GM19240 (cell line): Measurements from ENCODE around the gene STK17A.

Source experiments
- DNase-seq: peaks from one replicate; pipeline ENCODE4 v3.0.0; 2011; ENCODE audit warnings: low spot score; ENCODE audit not compliant: insufficient read length

STK17A gene

GRCh38 chr7:43632746-43633145 lies 49.8 kb downstream of the STK17A start:
- no peak for DNase-seq

DNA sequence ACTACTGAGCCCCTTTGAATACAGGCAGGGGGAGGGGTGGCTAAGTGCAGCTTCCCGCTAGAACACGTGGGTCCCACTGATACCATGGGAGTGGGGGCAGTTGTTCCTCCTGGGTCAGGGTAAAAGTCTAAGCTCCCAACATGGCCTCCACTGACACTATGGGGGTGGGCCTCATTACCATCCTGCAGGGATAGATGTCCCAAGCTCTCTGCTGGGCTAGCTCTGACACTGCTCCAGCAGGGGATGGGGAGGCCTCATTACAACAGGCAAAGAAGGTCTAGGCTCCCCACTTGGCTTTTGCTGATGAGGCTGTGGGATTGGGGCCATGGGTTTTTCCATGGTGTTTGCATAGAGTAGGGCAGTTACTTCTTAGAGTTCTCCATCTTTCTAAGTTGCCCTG lies 51.5 kb downstream of the STK17A start:
- DNase-seq: no peak

DNA sequence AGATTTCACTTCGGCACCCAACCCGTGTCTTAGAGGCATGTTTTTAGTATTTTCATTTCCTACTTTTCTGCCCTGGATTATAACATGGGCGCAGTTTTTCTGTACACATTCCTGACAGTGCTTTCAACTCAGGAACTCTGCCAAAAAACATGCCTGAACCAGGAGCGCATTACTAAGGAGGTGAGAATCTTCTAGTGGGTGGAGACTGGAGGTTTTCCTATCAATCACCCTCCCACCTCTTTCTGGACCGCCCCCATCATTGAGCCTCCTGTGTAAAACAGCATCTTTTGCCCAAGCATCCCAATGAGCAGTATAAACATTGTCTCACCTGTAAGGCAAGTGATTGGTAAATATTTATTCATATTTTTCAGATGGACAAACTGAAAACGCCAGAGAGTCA lies 53.2 kb downstream of the STK17A start:
- DNase-seq: no peak

- no peak for DNase-seq
These were observed 54.4 kb downstream of the STK17A start for GRCh38 chr7:43637114-43637806.

DNA sequence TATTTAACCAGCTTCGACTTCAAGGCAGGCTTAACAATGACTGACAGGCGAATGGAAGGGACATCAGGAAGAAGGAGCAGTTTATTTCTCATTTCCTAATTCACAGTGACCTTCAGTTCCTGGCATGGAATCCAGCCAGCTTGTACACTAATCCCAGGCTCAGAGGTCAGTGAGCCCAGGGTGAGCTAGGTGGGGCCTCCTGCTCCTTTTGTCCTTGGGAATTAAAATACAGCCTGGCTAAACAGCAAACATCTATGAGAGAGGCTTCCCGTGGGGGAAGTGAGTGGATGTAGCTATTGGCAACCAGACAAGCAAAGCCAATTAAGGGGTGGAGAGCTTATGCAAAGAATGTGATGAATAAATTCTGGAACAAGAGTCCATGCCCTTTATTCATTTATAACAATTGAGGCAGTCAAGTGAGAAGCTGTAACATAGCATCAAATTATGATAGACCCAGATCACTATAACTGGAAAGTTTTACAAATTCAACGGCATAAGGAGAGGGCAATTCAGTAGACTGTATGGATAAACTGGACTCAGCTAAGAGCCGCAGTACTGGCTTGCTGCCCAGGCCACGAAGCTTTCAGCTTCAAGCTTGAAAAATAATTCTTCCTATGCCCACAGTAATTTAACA lies 57.1 kb downstream of the STK17A start:
- no peak for DNase-seq

DNA sequence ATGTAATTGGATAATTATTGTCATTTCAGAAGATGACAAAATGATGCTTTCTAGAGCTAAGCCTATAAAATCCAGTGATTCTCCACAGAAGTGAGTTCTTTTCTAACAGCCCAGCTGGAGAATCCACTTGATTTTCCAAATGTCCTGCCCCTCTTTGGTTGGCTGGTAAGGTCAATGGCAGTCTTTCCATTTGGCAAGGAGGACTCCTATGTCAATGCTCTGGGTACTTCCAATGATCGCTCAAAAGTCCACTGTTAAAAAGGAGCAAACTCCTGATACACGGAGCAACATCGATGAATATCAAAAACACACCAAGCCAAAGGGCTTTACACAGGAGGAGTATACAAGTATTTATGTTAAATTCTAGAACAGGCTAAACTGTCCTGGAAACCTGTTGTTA lies 57.8 kb downstream of the STK17A start:
- no peak for DNase-seq

GRCh38 chr7:43642897-43643630 lies 60.2 kb downstream of the STK17A start:
- DNase-seq: no peak

- DNase-seq: no peak
These were observed 60.9 kb downstream of the STK17A start for GRCh38 chr7:43643846-43644245.

DNA sequence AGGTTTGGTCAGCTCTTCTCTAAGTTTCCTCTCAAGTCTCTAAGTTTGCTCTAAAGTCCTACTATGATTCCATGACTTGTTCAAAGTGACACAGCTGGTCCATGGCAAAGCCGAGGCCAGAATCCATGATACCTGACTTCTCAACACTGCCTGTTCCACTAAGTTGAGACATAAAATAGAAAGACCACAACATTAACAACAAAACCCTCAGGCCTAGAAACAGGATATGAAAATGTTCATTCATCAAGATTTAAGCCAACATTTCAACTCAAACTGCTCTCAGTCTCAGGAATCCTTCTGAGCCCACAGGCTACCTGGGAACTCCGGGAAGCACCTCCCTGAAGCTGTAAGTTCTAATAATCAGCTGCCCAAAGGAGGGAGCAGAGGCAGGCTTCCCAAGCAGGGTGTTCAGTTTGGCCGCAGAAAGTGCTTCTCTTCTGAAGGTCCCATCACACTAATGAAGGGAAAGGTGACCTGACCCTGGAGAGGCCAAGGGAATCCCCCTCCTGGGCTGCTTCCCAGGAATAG lies 62.9 kb downstream of the STK17A start:
- DNase-seq: no peak

DNA sequence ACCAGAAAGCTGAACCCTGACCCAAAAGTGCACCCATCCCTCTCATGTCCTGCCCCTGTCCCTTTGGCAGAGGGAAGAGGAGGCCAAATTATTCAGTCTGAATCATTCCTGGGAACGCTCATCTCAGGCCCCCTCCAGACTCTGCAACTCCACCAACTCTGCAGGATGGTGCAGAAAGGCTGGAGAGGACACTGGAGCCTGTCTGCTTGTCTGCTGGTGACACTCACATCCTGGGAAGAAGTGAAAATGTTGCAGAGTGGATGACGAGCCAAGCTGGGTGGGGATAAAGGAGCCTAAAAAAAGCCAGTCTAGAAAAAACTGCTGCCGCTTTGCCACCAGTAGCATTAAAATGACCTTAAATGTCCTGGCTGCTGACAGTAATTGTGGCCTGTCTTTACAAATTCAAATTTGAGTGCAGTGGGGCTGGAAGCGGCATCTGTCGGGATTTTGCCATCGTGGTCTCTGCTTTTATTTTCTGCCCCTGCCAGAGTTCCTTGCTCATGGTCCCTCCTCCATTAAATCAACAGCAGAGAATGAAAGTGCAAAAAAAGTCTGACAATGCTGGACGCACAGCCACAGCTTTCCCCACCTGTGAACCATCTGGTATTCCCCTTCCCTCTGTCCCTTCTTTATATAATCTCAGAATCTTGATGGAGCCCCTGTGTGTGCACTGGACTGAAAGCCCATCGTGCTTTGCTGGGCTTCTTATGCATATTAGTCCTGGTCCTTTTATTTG lies 63.9 kb downstream of the STK17A start:
- DNase-seq: no peak

- no peak for DNase-seq
These were observed 64.4 kb downstream of the STK17A start for GRCh38 chr7:43647339-43647672.

DNA sequence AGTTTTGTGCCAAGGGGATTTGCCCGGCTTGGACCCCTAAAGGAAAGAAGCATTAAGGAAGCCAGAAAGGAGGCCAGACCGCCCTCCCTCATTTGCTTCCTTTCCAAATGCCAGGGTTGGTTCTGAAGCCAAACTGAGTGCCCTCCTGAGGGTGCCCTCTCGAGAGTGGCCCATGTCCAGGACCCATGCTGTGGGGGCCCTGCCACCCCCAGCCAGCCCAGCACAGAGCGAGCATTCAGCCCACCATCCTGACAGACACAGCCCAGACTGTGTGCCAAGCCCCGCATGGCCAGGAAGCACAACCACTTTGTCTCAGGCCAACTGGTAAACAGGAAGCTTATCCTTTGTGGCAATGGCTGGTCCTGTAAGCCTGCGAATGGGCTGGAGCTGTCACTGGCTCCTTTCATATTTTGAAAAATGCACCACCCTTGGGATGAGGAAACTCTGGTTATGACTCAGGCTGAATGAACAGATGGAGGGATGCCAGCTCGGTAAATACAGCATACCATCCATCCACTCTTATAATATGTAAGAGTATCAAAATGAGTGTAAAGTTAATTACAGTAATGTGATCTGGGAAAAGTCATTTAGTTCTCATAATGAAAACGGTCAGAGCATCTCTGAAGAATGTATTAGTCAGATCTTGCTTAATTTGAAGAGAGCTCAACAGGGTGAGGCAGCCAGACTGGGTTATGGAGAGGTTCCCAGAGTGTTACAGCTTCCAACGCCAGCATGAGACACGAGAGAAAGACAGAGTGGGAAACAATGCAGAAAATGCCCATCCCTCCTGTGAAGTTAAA lies 65.0 kb downstream of the STK17A start:
- DNase-seq: no peak

- DNase-seq: peak; percentile 52
These were observed 65.8 kb downstream of the STK17A start for GRCh38 chr7:43648473-43649406.

GRCh38 chr7:43649755-43650274 lies 66.9 kb downstream of the STK17A start:
- peak; percentile 47 for DNase-seq

DNA sequence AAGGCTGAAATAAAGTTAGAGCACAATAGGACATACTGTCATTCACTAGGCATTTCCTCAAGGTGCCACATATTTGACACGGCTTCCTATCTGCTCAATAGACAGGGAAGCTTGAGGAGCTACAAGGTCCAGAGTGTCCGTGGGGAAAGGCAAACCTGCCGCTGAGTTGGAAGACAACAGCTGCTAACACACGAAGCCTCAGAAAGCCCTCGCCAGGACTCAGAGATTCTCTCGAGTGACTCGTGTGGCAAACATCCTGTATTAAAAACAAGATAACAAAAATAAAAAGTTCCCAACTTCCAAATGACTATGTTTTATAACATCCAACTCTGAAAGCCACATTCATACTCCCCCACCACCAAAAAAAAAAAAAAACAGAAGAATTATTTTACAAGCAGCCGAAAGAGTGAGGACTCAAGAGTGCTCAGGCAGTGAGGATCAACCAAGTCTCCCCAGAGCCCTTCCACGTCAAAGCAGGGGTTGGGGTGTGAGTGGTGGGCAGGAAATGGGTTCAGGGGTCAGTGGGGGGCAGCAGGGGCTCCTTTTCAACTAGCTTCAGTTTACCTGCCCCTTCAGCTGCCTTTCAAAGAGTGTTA lies 67.6 kb downstream of the STK17A start:
- DNase-seq: no peak

- no peak for DNase-seq
These were observed 69.5 kb downstream of the STK17A start for GRCh38 chr7:43652364-43652763.

- DNase-seq: no peak
These were observed 70.6 kb downstream of the STK17A start for GRCh38 chr7:43653466-43653865.

GRCh38 chr7:43653891-43654504 lies 71.1 kb downstream of the STK17A start:
- no peak for DNase-seq

DNA sequence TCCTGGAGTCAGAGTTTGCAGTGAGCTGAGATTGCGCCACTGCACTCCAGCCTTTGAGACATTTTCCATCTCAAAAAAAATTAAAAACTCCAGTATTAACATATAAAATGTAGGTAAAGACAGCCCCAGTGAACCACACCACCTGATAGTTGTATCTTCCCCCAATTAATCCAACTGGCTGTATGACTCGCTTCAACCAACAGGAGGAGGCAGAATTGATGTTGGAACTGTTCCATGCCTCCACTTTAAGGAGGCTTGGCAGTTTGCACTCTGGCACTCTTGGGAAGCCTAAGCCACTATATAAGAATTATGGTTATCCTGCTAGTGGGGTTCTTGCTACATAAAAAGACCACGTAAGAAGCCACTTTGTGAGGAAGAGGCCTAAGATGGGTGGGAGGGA lies 72.7 kb downstream of the STK17A start:
- no peak for DNase-seq
